CD8-positive, alpha-beta memory T cell (primary cell): ENCODE measurements around the gene C1orf185. TPM values are rescaled to one million over a fixed set of nuclear protein-coding genes. Genes with fewer than 3 reads are reported as not detected.
"Not testable (repeated sequence)": the region's sequence is repeated elsewhere in the genome, so short reads cannot be mapped to it uniquely, and the experiment has no call there.

Experiments used
- CTCF ChIA-PET: fragments of 350-600 bp; sonication (Branson Sonifier 250); formaldehyde crosslinking; loops from one replicate; lab custom pipeline; 2021; ENCODE audit warnings: antibody characterized with exemption; lab: Charles Lee
- POLR2A ChIA-PET: fragments of 350-600 bp; sonication (Branson Sonifier 250); formaldehyde crosslinking; loops from one replicate; lab custom pipeline; 2021; ENCODE audit warnings: antibody characterized with exemption; lab: Charles Lee
- DNase-seq, 5 donors: peaks; one replicate each; pipeline versions ENCODE4 v3.0.0 to v3.0.0-alpha.2; 2020 to 2022; ENCODE audit warnings: mixed read lengths in 1 of 5
- H3K27ac ChIP-seq: one replicate; pipeline ENCODE4 v1.7.0; 2013; ENCODE audit warnings: low read depth, mild to moderate bottlenecking, low read length, moderate library complexity
- H3K27me3 ChIP-seq: 2 replicates; pipeline ENCODE4 v1.7.0; 2013; ENCODE audit warnings: low read length, mild to moderate bottlenecking; ENCODE audit not compliant: insufficient read depth, poor library complexity, severe bottlenecking
- H3K36me3 ChIP-seq: 2 replicates; pipeline ENCODE4 v1.7.0; 2013; ENCODE audit warnings: mild to moderate bottlenecking, low read length, moderate library complexity; ENCODE audit not compliant: insufficient read depth
- H3K4me1 ChIP-seq: 2 replicates; pipeline ENCODE4 v1.7.0; 2013; ENCODE audit warnings: mild to moderate bottlenecking, low read length, moderate library complexity; ENCODE audit not compliant: insufficient read depth
- H3K4me3 ChIP-seq: 2 replicates; pipeline ENCODE4 v1.7.0; 2013; ENCODE audit warnings: mild to moderate bottlenecking, low read length
- H3K9me3 ChIP-seq: 2 replicates; pipeline ENCODE4 v1.7.0; 2013; ENCODE audit warnings: mild to moderate bottlenecking, low read length
- H3K27ac Mint-ChIP-seq, 8 donors: one replicate each; pipeline ENCODE4 v1.8.0; 2020 to 2021; ENCODE audit warnings: mixed read lengths in 8 of 8, mild to moderate bottlenecking in 6 of 8, inconsistent platforms in 3 of 8, moderate library complexity in 3 of 8
- H3K27me3 Mint-ChIP-seq, 2 donors: one replicate each; pipeline ENCODE4 v1.8.0; 2020 to 2021; ENCODE audit warnings: mixed read lengths in 2 of 2, mild to moderate bottlenecking in 1 of 2, moderate library complexity in 1 of 2
- H3K36me3 Mint-ChIP-seq, 3 donors: one replicate each; pipeline ENCODE4 v1.8.0; 2020 to 2021; ENCODE audit warnings: mixed read lengths in 3 of 3, inconsistent platforms in 1 of 3, mild to moderate bottlenecking in 1 of 3
- H3K4me1 Mint-ChIP-seq, 3 donors: one replicate each; pipeline ENCODE4 v1.8.0; 2020 to 2021; ENCODE audit warnings: mixed read lengths in 3 of 3, inconsistent platforms in 1 of 3, mild to moderate bottlenecking in 1 of 3
- H3K4me3 Mint-ChIP-seq, 7 donors: one replicate each; pipeline ENCODE4 v1.8.0; 2020 to 2021; ENCODE audit warnings: mixed read lengths in 7 of 7, mild to moderate bottlenecking in 6 of 7, moderate library complexity in 4 of 7, inconsistent platforms in 2 of 7
- H3K9me3 Mint-ChIP-seq, 5 donors: one replicate each; pipeline ENCODE4 v1.8.0; 2020 to 2022; ENCODE audit warnings: mixed read lengths in 5 of 5, mild to moderate bottlenecking in 3 of 5, moderate library complexity in 2 of 5, inconsistent platforms in 1 of 5
- polyA plus RNA-seq: library from polyadenylated mRNA; unstranded; fragments of 300-500 nt; fragmentation: Illumina TruSeq; gene quantifications from one replicate; pipeline ENCODE4 v1.2.3, GENCODE V29; 2021
- total RNA-seq, 2 experiments: library from RNA; stranded (reverse); gene quantifications; one replicate each; pipeline ENCODE4 v1.2.3, GENCODE V29; 2021

The C1orf185 gene
- total and polyA plus RNA-seq, 3 experiments from 2014 or later = not detected

GRCh38 chr1:51168936-51169335, 66.9 kb downstream of the C1orf185 start:
- no peaks in the 10 kb centered on the region for H3K36me3 Mint-ChIP-seq
- Histone ChIP-seq H3K27me3 (no peaks in the 10 kb centered on the region), H3K36me3 (no peaks in the 10 kb centered on the region), H3K9me3 (no peaks in the 10 kb centered on the region), H3K4me3 (no peak overlapping the region), H3K4me1 (no peaks in the 10 kb centered on the region), H3K27ac (no peak overlapping the region)
- ChIA-PET CTCF (interaction anchor here (1.4 kb wide), 1 partner anchor 22 kb away, joined by 4 read pairs; no protein-coding TSS in a partner anchor), POLR2A (no interaction called here)
- no peaks in the 10 kb centered on the region for H3K9me3 Mint-ChIP-seq
- H3K27me3 Mint-ChIP-seq = peaks cover 3 to 14% of the 10 kb centered on the region in 2 donors
- no peak overlapping the region for H3K27ac Mint-ChIP-seq
- DNase-seq = no peak
- no peak overlapping the region for H3K4me3 Mint-ChIP-seq
- peaks cover 7 to 14% (median 14%) of the 10 kb centered on the region in 3 donors for H3K4me1 Mint-ChIP-seq

DNA sequence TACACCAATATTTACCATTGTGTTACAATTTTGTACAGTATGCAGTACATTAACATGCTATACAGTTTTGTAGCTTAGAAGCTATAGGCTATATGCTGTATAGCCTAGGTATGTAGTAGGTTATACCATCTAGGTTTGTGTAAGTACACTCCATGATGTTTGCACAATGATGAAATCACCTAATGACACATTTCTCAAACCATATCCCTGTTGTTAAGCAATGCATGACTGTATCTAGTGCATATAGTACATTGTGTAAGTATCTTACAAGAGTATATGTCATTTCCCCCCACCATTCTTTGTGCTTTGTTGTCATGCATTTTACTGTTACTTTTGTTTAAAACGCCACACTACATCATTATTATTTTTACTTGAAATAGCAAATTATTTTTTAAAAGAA, 68.3 kb downstream of the C1orf185 start:
- Histone ChIP-seq H3K4me3 (no peak overlapping the region), H3K9me3 (no peaks in the 10 kb centered on the region), H3K36me3 (no peaks in the 10 kb centered on the region), H3K27me3 (no peaks in the 10 kb centered on the region), H3K4me1 (no peaks in the 10 kb centered on the region), H3K27ac (no peak overlapping the region)
- DNase-seq = no peak
- peaks cover 0 to 1% (median 0%) of the 10 kb centered on the region in 5 donors for H3K9me3 Mint-ChIP-seq
- CTCF ChIA-PET = no interaction called here
- H3K4me3 Mint-ChIP-seq = no peak overlapping the region
- POLR2A ChIA-PET = no interaction called here
- H3K4me1 Mint-ChIP-seq = peaks cover 7 to 14% (median 13%) of the 10 kb centered on the region in 3 donors
- H3K27me3 Mint-ChIP-seq = peaks cover 3 to 22% of the 10 kb centered on the region in 2 donors
- H3K36me3 Mint-ChIP-seq = no peaks in the 10 kb centered on the region
- H3K27ac Mint-ChIP-seq = no peak overlapping the region

GRCh38 chr1:51172811-51173210, 70.8 kb downstream of the C1orf185 start:
- no peaks in the 10 kb centered on the region for H3K9me3 ChIP-seq
- no peaks in the 10 kb centered on the region for H3K4me1 ChIP-seq
- no peaks in the 10 kb centered on the region for H3K36me3 ChIP-seq
- H3K4me3 Mint-ChIP-seq = peak overlapping the region in 2 of 7 donors; percentile 21 to 30
- no peak for DNase-seq
- H3K27me3 ChIP-seq = no peaks in the 10 kb centered on the region
- no peak overlapping the region for H3K27ac ChIP-seq
- ChIA-PET POLR2A (no interaction called here), CTCF (no interaction called here)
- no peaks in the 10 kb centered on the region for H3K36me3 Mint-ChIP-seq
- H3K4me1 Mint-ChIP-seq = peaks cover 6 to 12% (median 9%) of the 10 kb centered on the region in 3 donors
- peaks cover 0 to 1% (median 0%) of the 10 kb centered on the region in 5 donors for H3K9me3 Mint-ChIP-seq
- peaks cover 3 to 44% of the 10 kb centered on the region in 2 donors for H3K27me3 Mint-ChIP-seq
- peak overlapping the region in 2 of 8 donors; percentile 3 to 19 for H3K27ac Mint-ChIP-seq
- no peak overlapping the region for H3K4me3 ChIP-seq

DNA sequence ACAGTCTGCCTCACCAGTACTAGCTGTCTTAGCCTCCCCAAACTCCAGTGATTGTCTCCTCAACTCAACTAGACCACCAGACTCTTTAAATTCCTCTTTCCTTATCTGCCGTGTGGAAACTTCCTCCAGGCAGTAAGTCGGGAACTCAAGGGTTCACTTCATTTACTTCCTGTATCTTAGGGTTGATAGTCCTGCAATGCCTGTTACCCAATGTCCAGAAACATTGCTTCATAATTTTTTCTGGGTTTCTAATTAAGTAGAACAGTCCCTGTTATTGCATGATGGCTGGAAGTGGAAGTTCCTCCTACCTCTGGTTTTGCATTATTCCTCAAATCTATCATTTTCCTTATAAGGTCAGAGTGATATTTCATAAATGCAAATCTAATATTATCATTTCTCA, 73.2 kb downstream of the C1orf185 start:
- no peak overlapping the region for H3K27ac Mint-ChIP-seq
- POLR2A ChIA-PET = no interaction called here
- no peaks in the 10 kb centered on the region for H3K4me1 ChIP-seq
- peaks cover 4 to 64% of the 10 kb centered on the region in 2 donors for H3K27me3 Mint-ChIP-seq
- peaks cover 0 to 1% (median 0%) of the 10 kb centered on the region in 5 donors for H3K9me3 Mint-ChIP-seq
- H3K4me3 Mint-ChIP-seq = no peak overlapping the region
- no peaks in the 10 kb centered on the region for H3K27me3 ChIP-seq
- peaks cover 0 to 5% (median 4%) of the 10 kb centered on the region in 3 donors for H3K4me1 Mint-ChIP-seq
- no peaks in the 10 kb centered on the region for H3K9me3 ChIP-seq
- no peak overlapping the region for H3K27ac ChIP-seq
- CTCF ChIA-PET = interaction anchor here (1.0 kb wide), 1 partner anchor 14 kb away, joined by 3 read pairs; no protein-coding TSS in a partner anchor
- no peaks in the 10 kb centered on the region for H3K36me3 ChIP-seq
- DNase-seq = no peak
- no peak overlapping the region for H3K4me3 ChIP-seq
- H3K36me3 Mint-ChIP-seq = peaks cover 0 to 6% (median 0%) of the 10 kb centered on the region in 3 donors

- H3K9me3 Mint-ChIP-seq, H3K27me3 ChIP-seq, H3K4me1 Mint-ChIP-seq, H3K36me3 Mint-ChIP-seq, DNase-seq, H3K27ac ChIP-seq, POLR2A ChIA-PET, H3K9me3 ChIP-seq, H3K4me3 Mint-ChIP-seq, H3K4me3 ChIP-seq, H3K4me1 ChIP-seq, H3K36me3 ChIP-seq, H3K27ac Mint-ChIP-seq: not testable (repeated sequence)
- CTCF ChIA-PET = interaction anchor here (1.1 to 1.2 kb wide), 2 partner anchors 11 to 305 kb away, joined by 3 read pairs; no protein-coding TSS in a partner anchor
- H3K27me3 Mint-ChIP-seq = peaks cover 10 to 67% of the 10 kb centered on the region in 2 donors
Measured at GRCh38 chr1:51177988-51178387, 76.0 kb downstream of the C1orf185 start.

- Histone ChIP-seq H3K27ac (no peak overlapping the region), H3K4me1 (no peaks in the 10 kb centered on the region), H3K4me3 (no peak overlapping the region), H3K36me3 (no peaks in the 10 kb centered on the region), H3K27me3 (no peaks in the 10 kb centered on the region), H3K9me3 (no peaks in the 10 kb centered on the region)
- Mint-ChIP-seq H3K27me3 (peaks cover 0 to 1% of the 10 kb centered on the region in 2 donors), H3K4me1 (no peaks in the 10 kb centered on the region), H3K9me3 (no peaks in the 10 kb centered on the region), H3K4me3 (no peak overlapping the region), H3K27ac (no peak overlapping the region), H3K36me3 (no peaks in the 10 kb centered on the region)
- no peak for DNase-seq
- POLR2A ChIA-PET = no interaction called here
- CTCF ChIA-PET = interaction anchor here (1.1 to 4.3 kb wide), 9 partner anchors 8 to 413 kb away, joined by 3 to 39 read pairs (median 9); partner anchors contain the start of genes CDKN2C and RNF11
Measured at GRCh38 chr1:51188230-51188629, 86.2 kb downstream of the C1orf185 start.

- Histone ChIP-seq H3K4me1 (no peaks in the 10 kb centered on the region), H3K27ac (no peak overlapping the region), H3K4me3 (no peak overlapping the region), H3K36me3 (no peaks in the 10 kb centered on the region), H3K9me3 (no peaks in the 10 kb centered on the region), H3K27me3 (no peaks in the 10 kb centered on the region)
- Mint-ChIP-seq H3K9me3 (no peaks in the 10 kb centered on the region), H3K27me3 (peaks cover 0 to 1% of the 10 kb centered on the region in 2 donors), H3K36me3 (no peaks in the 10 kb centered on the region), H3K27ac (no peak overlapping the region), H3K4me3 (no peak overlapping the region), H3K4me1 (no peaks in the 10 kb centered on the region)
- POLR2A ChIA-PET = no interaction called here
- peak; percentile 5 to 48 (median 36) for DNase-seq
- CTCF ChIA-PET = interaction anchor here (0.8 to 4.3 kb wide), 15 partner anchors 9 to 415 kb away, joined by 3 to 39 read pairs (median 3); partner anchors contain the start of genes CDKN2C and RNF11
Measured at GRCh38 chr1:51189421-51190073, 87.5 kb downstream of the C1orf185 start.

DNA sequence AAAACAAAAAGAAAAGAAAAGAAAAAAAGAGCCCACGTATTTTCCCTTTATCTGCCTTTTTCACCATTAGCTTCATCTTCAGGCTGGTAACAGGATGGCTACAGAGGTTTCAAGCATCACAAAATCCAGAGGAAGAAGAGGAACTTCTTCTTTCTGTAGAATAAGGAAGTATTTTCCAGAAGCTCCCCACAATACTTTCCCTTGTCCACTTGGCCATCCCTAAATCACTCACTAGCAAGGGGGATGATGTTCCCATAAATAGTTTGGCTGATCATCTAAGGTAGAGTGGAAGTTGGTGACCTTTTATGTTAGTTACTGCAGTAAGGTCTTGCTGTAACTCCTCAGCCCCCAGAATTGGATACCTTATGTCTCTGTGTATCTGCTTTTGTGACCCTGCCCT, 88.9 kb downstream of the C1orf185 start:
- Histone ChIP-seq H3K4me1 (no peaks in the 10 kb centered on the region), H3K36me3 (no peaks in the 10 kb centered on the region), H3K9me3 (no peaks in the 10 kb centered on the region), H3K4me3 (no peak overlapping the region), H3K27me3 (no peaks in the 10 kb centered on the region), H3K27ac (no peak overlapping the region)
- ChIA-PET CTCF (interaction anchor here (1.0 to 4.3 kb wide), 9 partner anchors 11 to 416 kb away, joined by 3 to 39 read pairs (median 5); no protein-coding TSS in a partner anchor), POLR2A (no interaction called here)
- H3K36me3 Mint-ChIP-seq = no peaks in the 10 kb centered on the region
- no peak overlapping the region for H3K27ac Mint-ChIP-seq
- H3K4me3 Mint-ChIP-seq = no peak overlapping the region
- H3K27me3 Mint-ChIP-seq = peaks cover 1% of the 10 kb centered on the region in 2 donors
- H3K9me3 Mint-ChIP-seq = no peaks in the 10 kb centered on the region
- no peak for DNase-seq
- no peaks in the 10 kb centered on the region for H3K4me1 Mint-ChIP-seq
